ENCODE results near the gene NDUFB11.

The NDUFB11 gene

GRCh38 chrX:47172971-47173792, 28.7 kb upstream of the NDUFB11 start:
- H2AFZ ChIP-seq (ENCODE audit: low read length) = no peak overlapping the region
- no peak for TF ChIP-seq EZH2phosphoT487 (IDR thresholded peaks at IDR 0.05; ENCODE audit: borderline replicate concordance)
- TF ChIP-seq CTCF (conservative IDR thresholded peaks at IDR 0.05; ENCODE audit: low read length) = no peak
- H3K79me2 ChIP-seq (ENCODE audit: insufficient read depth, low read length) = peaks cover 6% of the 10 kb centered on the region; the same call in 1 of the 2 replicates
- no peaks in the 10 kb centered on the region for H3F3A ChIP-seq (ENCODE audit: low read depth)
- H3K9ac ChIP-seq (ENCODE audit: low read depth, low read length, poor library complexity, severe bottlenecking) = no peak overlapping the region
- no peaks in the 10 kb centered on the region for H3K9me3 ChIP-seq (ENCODE audit: insufficient read depth, low read depth, low read length)
- no peaks in the 10 kb centered on the region for H3K9me2 ChIP-seq (replicated peaks; ENCODE audit: low read depth, low read length)
- H4K20me1 ChIP-seq (ENCODE audit: insufficient read depth, low read length, poor library complexity, severe bottlenecking) = no peaks in the 10 kb centered on the region
- peaks cover 92% of the 10 kb centered on the region; the same call in 1 of the 2 replicates for H3K36me3 ChIP-seq (ENCODE audit: insufficient read depth, low read length)
- H3K4me1 ChIP-seq (ENCODE audit: insufficient read depth, low read length, poor library complexity, severe bottlenecking) = no peaks in the 10 kb centered on the region
- H3K27me3 ChIP-seq (ENCODE audit: insufficient read depth, low read length, poor library complexity, severe bottlenecking) = no peaks in the 10 kb centered on the region
- no peak overlapping the region for H3K4me2 ChIP-seq (ENCODE audit: low read depth, low read length, poor library complexity, severe bottlenecking)
- no peak overlapping the region for H3K4me3 ChIP-seq (ENCODE audit: low read length, poor library complexity, severe bottlenecking)

GRCh38 chrX:47172549-47172948, 28.0 kb upstream of the NDUFB11 start:
- Histone ChIP-seq H3K9me2 (replicated peaks; ENCODE audit: low read depth, low read length) (no peaks in the 10 kb centered on the region), H3K27me3 (ENCODE audit: insufficient read depth, low read length, poor library complexity, severe bottlenecking) (no peaks in the 10 kb centered on the region), H3K79me2 (ENCODE audit: insufficient read depth, low read length) (peaks cover 11% of the 10 kb centered on the region; the same call in 1 of the 2 replicates), H3K36me3 (ENCODE audit: insufficient read depth, low read length) (peaks cover 86% of the 10 kb centered on the region; the same call in 1 of the 2 replicates), H3K9ac (ENCODE audit: low read depth, low read length, poor library complexity, severe bottlenecking) (no peak overlapping the region), H3K4me3 (ENCODE audit: low read length, poor library complexity, severe bottlenecking) (no peak overlapping the region), H3K4me1 (ENCODE audit: insufficient read depth, low read length, poor library complexity, severe bottlenecking) (no peaks in the 10 kb centered on the region), H2AFZ (ENCODE audit: low read length) (no peak overlapping the region), H3F3A (ENCODE audit: low read depth) (no peaks in the 10 kb centered on the region), H4K20me1 (ENCODE audit: insufficient read depth, low read length, poor library complexity, severe bottlenecking) (no peaks in the 10 kb centered on the region), H3K9me3 (ENCODE audit: insufficient read depth, low read depth, low read length) (no peaks in the 10 kb centered on the region), H3K4me2 (ENCODE audit: low read depth, low read length, poor library complexity, severe bottlenecking) (no peak overlapping the region)
- TF ChIP-seq CTCF (conservative IDR thresholded peaks at IDR 0.05; ENCODE audit: low read length) (no peak), EZH2phosphoT487 (IDR thresholded peaks at IDR 0.05; ENCODE audit: borderline replicate concordance) (no peak)

- no peak for TF ChIP-seq CTCF (conservative IDR thresholded peaks at IDR 0.05; ENCODE audit: low read length)
- no peak for TF ChIP-seq EZH2phosphoT487 (IDR thresholded peaks at IDR 0.05; ENCODE audit: borderline replicate concordance)
- Histone ChIP-seq H3K9ac (ENCODE audit: low read depth, low read length, poor library complexity, severe bottlenecking) (no peak overlapping the region), H3K4me1 (ENCODE audit: insufficient read depth, low read length, poor library complexity, severe bottlenecking) (no peaks in the 10 kb centered on the region), H3K4me3 (ENCODE audit: low read length, poor library complexity, severe bottlenecking) (no peak overlapping the region), H3K27me3 (ENCODE audit: insufficient read depth, low read length, poor library complexity, severe bottlenecking) (no peaks in the 10 kb centered on the region), H4K20me1 (ENCODE audit: insufficient read depth, low read length, poor library complexity, severe bottlenecking) (no peaks in the 10 kb centered on the region), H3K9me2 (replicated peaks; ENCODE audit: low read depth, low read length) (no peaks in the 10 kb centered on the region), H2AFZ (ENCODE audit: low read length) (no peak overlapping the region), H3K9me3 (ENCODE audit: insufficient read depth, low read depth, low read length) (no peaks in the 10 kb centered on the region), H3K36me3 (ENCODE audit: insufficient read depth, low read length) (peaks cover 80% of the 10 kb centered on the region; the same call in 1 of the 2 replicates), H3F3A (ENCODE audit: low read depth) (no peaks in the 10 kb centered on the region), H3K4me2 (ENCODE audit: low read depth, low read length, poor library complexity, severe bottlenecking) (no peak overlapping the region), H3K79me2 (ENCODE audit: insufficient read depth, low read length) (peaks cover 11% of the 10 kb centered on the region; the same call in 1 of the 2 replicates)
Observed at GRCh38 chrX:47171996-47172395, 27.5 kb upstream of the NDUFB11 start.
